GM12891 (cell line): ENCODE measurements around the gene INTS2.
"Not testable (repeated sequence)": the region's sequence is repeated elsewhere in the genome, so short reads cannot be mapped to it uniquely, and the experiment has no call there.

ENCODE experiments used
- DNase-seq: peaks from one replicate; pipeline ENCODE4 v3.0.0; 2011; ENCODE audit warnings: low spot score; ENCODE audit not compliant: insufficient read length
- FAIRE-seq: peaks from 2 replicates; lab custom pipeline; 2011; peaks lifted over from hg19 to GRCh38; lab: Jason Lieb, UNC
- PAX5 ChIP-seq: IDR thresholded peaks from 2 replicates; pipeline ENCODE4 v1.6.1; 2011; ENCODE audit warnings: low read length, moderate library complexity, mild to moderate bottlenecking; ENCODE audit not compliant: insufficient read depth, severe bottlenecking
- POLR2A ChIP-seq: IDR thresholded peaks from 2 replicates; pipeline ENCODE4 v1.6.1; 2011; ENCODE audit warnings: low read depth, low read length, control low read depth
- POLR2AphosphoS5 ChIP-seq: IDR thresholded peaks from 2 replicates; pipeline ENCODE4 v1.6.1; 2011; ENCODE audit warnings: low read depth, low read length, control low read depth
- POU2F2 ChIP-seq: IDR thresholded peaks from 2 replicates; pipeline ENCODE4 v1.6.1; 2011; ENCODE audit warnings: low read depth, mild to moderate bottlenecking, control low read depth, low read length, moderate library complexity
- SPI1 ChIP-seq: IDR thresholded peaks from 2 replicates; pipeline ENCODE4 v1.6.1; 2011; ENCODE audit warnings: low read depth, low read length, control low read depth
- TAF1 ChIP-seq: IDR thresholded peaks from 2 replicates; pipeline ENCODE4 v1.6.1; 2011; ENCODE audit warnings: low read depth, low read length, control low read depth

INTS2 gene

DNA sequence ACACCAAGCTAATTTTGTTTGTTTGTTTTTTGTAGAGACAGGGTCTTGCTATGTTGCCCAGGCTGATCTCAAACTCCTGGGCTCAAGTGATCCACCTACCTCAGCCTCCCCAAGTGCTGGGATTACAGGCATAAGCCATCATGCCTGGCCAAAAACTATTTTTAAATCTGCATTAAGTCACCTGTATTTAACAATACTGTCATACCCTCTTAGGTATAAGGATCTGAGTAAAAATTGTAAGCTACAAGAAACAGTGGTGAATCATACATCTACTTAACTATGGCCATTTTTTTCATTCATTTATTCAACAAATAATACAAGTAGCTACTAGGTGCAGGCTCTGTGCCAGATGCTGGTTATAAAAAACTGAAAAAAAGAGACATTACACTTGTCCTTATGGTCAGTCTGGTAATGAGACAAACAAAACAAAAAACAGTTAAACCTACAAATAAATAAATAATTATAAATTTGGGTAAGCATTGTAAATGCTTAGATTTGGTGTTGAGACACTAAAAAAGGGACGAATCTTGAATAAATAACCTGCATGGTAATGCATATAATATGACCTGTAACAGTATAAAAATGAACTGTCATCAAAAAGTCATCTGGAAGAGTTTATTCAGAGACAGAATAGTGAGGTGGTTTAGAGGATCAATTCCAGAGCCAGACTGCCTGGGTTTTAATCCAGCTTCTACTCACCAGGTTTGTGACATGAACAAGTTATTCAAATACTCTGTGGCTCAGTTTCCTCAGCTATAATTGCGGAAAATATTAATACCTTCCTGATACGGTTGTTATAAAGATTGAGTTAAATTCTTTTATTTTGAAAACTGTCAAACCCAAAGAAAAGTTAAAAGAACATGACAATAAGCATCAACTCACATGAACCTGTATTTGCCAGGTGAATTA lies 91.3 kb downstream of the INTS2 start:
- no peak for FAIRE-seq
- TF ChIP-seq POLR2AphosphoS5, result no peak

DNA sequence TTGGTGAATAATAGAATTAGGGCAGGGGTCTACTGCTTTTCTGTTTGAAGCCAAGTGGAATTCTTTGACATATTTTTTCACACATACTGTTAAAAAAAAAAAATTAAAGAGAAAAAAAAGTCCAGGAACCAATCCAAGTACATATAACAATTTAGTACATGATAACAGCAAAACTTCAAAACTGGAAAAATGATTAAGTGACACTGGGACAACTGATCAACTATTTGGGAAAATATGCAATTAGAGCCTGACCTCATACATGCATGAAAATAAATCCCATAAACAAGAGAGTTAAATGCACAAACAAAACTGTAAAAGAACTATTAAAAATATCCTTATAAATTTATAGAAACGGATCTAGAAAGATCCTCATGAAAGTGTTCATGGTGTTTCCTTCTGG lies 92.2 kb downstream of the INTS2 start:
- no peak for TF ChIP-seq POU2F2
- TF ChIP-seq TAF1, result no peak
- TF ChIP-seq POLR2AphosphoS5, result no peak
- TF ChIP-seq SPI1, result no peak
- no peak for TF ChIP-seq PAX5
- TF ChIP-seq POLR2A, result no peak
- FAIRE-seq (no peak), DNase-seq (no peak)

More for the DNA sequence above, 91.3 kb downstream of the INTS2 start:
- no peak for DNase-seq

DNA sequence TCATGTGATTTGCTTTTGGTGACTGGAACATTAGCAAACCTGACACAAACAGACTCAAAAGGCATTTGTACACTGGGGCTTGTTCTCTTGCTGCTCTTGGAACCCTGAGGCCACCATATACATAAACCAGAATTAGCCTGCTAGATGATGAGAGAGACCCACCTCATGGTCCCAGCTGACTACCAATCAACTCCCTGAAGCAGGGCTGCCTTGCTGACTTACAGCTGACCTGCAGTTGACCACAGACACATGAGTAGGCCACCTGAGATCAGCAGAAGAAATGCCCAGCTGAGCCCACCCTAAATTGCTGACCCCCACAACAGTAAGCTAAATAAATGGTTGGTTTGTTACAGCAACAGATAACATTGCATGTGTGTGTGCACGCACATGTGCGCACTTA lies 93.2 kb downstream of the INTS2 start:
- no peak for FAIRE-seq
- TF ChIP-seq TAF1 (no peak), POU2F2 (no peak), POLR2AphosphoS5 (no peak), PAX5 (no peak)
- no peak for DNase-seq

DNA sequence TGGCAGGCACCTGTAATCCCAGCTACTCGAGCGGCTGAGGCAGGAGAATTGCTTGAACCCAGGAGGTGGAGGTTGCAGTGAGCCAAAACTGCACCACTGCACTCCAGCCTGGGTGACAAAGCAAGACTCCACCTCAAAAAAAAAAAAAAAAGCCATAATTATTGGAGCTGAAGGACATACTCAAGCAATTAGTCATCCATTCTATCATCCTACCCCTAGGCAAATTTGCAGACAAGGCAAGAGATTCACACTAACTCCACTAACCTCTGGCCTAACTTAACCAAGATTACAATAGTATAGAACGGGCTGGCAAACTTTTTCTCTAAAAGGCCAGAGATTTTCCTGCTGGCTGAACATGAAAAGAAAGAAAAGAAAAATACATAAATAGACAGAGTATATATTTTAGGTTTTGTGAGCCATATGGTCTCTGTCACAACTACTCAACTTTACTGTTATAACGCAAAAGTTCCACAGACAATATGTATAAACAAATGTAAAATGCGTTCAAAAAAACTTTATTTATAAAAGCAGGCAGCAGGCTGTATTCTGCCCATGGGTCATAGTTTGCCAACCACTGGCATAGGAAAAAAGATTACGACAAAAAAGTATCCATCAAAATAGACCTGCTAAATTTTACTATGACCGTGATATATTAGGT lies 94.1 kb downstream of the INTS2 start:
- DNase-seq, result no peak
- no peak for FAIRE-seq

DNA sequence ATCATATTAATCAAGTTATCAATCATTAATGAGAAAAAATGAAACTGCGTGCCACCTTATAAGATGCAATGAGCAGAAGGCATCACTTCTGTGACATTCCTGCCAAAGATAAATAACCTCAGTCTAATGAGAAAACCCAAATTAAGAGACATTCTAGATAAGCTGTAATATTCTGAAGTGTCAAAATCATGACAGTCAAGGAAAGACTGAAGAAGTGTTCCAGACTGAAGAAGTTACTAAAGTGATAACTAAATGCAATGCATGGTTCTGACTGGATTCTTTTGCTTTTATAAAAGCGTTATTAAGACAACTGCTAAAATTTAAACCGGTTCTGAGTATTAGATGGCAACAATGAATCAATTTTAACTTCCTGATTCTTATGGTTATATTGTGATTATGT lies 95.3 kb downstream of the INTS2 start:
- FAIRE-seq (no peak), DNase-seq (no peak)
- TF ChIP-seq SPI1 (no peak), TAF1 (no peak), PAX5 (no peak), POLR2A (no peak), POU2F2 (no peak), POLR2AphosphoS5 (no peak)

More for the DNA sequence above, 94.1 kb downstream of the INTS2 start:
- TF ChIP-seq TAF1, result no peak
- no peak for TF ChIP-seq POLR2A
- TF ChIP-seq SPI1, result no peak
- no peak for TF ChIP-seq PAX5
- TF ChIP-seq POU2F2, result no peak
- no peak for TF ChIP-seq POLR2AphosphoS5

DNA sequence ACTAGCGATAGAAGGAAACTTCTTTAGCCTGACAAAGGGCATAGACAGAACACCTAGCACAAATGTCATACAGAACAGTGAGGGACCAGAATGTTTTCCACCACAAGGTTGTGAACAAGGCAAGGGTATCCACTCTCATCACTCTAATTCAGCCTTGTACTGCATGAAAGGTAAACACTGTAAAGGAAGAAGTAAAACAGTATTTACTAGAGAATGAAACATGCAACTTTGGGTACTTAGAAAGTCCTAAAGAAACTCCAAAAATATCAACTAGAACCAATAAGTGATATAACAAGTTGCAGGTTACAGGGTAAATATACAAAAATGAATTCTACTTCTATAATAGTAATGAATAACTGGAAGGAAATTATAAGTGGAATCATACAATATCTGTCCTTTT lies 96.7 kb downstream of the INTS2 start:
- no peak for FAIRE-seq
- no peak for DNase-seq
- TF ChIP-seq POLR2AphosphoS5 (no peak), PAX5 (no peak), SPI1 (no peak), POU2F2 (no peak), POLR2A (no peak), TAF1 (no peak)

DNA sequence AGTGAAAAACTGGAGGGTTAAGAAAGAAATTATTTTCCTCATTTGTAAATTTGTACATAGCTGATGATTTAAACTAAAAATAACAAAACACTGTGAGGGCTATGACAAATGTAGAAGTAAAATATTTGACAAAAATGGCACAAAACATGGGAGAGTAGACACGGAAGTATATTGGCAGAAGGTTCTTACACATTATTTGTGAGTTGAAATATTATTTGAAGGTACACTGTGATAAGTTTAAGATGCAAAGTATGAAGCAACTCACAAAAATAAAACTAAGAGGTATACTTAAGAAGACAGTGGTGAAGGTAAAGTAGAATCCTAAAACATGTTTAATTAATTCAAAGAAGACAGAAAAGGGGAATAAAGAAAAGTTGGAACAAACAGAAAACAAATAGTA lies 99.1 kb downstream of the INTS2 start:
- FAIRE-seq (no peak), DNase-seq (no peak)
- no peak for TF ChIP-seq PAX5
- TF ChIP-seq SPI1, result no peak
- no peak for TF ChIP-seq POU2F2
- no peak for TF ChIP-seq TAF1
- no peak for TF ChIP-seq POLR2A

DNA sequence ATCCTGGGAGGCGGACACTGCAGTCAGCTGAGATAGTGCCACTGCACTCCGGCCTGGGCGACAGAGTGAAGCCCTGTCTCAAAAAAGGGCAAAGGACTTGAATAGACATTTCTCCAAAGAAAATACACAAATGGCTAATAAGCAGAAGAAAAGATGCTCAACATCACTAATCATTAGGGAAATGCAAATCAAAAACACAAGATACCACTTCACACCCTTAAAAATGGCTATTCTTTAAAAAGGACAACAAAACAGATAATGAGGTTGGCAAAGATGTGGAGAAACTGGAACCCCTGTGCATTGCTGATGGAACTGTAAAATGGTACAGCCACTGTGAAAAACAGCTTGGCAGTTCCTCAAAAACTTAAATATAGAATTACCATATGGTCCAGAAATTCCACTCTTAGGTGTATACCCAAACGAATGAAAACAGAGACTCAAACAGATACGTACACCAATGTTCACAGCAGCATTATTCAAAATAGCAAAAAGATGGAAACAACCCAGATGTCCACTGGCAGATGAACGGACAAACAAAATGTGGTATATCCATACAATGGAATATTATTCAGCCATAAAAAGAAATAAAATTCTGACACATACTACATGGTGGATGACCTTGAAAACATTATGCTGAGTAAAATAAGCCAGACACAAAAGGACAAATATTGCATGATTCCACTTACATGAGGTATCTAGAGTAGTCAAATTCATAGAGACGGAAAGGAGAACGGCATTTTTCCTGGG lies 100.0 kb downstream of the INTS2 start:
- no peak for DNase-seq
- TF ChIP-seq POLR2A, result no peak
- no peak for TF ChIP-seq POU2F2
- no peak for TF ChIP-seq SPI1
- TF ChIP-seq PAX5, result no peak
- TF ChIP-seq TAF1, result no peak
- no peak for TF ChIP-seq POLR2AphosphoS5
- no peak for FAIRE-seq

DNA sequence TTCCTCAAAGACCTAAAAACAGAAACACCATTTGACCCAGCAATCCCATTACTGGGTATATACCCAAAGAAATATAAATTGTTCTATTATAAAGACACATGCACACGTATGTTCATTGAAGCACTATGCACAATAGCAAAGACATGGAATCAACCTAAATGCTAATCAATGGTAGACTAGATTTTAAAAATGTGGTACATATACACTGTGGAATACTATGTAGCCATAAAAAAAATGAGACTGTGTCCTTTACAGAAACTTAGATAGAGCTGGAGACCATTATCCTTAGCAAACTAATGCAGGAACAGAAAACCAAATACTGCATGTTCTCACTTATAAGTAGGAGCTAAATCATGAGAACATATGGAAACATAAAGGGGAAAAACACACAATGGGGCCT lies 100.9 kb downstream of the INTS2 start:
- not testable (repeated sequence) for DNase-seq, FAIRE-seq

DNA sequence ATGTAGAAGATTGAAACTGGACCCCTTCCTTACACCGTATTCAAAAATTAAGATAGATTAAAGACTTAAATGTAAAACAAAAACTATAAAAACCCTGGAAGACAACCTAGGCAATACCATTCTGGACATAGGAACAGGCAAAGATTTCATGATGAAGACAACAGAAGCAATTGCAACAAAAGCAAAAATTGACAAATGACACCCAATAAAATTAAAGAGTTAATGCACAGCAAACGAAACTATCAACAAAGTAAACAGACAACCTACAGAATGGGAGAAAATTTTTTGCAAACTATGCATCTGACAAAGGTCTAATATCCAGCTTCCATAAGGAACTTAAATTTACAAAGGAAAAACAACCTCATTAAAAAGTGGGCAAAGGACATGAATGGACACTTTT lies 101.6 kb downstream of the INTS2 start:
- FAIRE-seq, DNase-seq: not testable (repeated sequence)
